ENCODE results near the gene PRR36.

PRR36 gene

GRCh38 chr19:7842661-7843294, 31.4 kb downstream of the PRR36 start:
- no peak for DNase-seq

- no peak for DNase-seq
Observed at GRCh38 chr19:7841751-7842660, 32.2 kb downstream of the PRR36 start.

DNA sequence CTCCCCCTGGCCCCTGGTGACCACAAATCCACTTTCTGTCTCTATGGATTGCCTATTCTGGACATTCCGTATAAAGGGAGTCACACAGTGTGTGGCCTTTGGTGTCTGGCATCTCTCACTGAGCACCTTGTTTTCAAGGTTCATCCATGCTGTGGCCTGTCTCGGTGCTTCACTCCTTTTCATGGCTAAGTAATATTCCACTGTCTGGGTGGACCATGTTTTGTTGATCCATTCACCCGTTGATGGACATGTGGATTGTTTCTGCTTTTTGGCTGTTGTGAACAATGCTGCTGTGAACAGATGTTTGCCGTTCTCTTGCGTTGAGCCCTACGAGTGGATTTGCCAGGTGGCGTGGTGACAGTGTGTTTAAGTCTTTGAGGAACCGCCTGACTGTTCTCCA, 33.6 kb downstream of the PRR36 start:
- DNase-seq = no peak

GRCh38 chr19:7839476-7839875, 34.7 kb downstream of the PRR36 start:
- no peak for DNase-seq

- no peak for DNase-seq
Observed at GRCh38 chr19:7833225-7834099, 40.7 kb downstream of the PRR36 start.

DNA sequence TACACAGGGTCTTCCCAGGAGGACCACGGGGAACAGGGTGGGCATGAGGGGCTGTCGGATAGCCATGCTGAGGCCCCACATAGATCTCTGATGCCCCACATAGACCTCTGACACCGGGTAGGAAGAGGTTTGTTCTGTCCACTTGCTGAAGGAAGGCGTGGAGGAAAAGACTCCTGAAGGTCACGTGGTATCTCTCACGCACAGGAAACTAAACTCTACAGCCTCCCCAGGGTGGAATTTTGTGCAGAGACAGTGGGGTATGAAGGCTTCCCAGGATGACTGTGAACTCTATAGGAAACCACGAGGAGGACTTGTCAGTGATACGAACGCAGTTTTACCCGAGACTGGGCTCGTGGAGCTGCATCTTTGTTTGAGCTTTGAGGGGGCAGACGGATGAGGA, 41.4 kb downstream of the PRR36 start:
- no peak for DNase-seq

GRCh38 chr19:7832009-7832408, 42.2 kb downstream of the PRR36 start:
- DNase-seq = no peak

DNA sequence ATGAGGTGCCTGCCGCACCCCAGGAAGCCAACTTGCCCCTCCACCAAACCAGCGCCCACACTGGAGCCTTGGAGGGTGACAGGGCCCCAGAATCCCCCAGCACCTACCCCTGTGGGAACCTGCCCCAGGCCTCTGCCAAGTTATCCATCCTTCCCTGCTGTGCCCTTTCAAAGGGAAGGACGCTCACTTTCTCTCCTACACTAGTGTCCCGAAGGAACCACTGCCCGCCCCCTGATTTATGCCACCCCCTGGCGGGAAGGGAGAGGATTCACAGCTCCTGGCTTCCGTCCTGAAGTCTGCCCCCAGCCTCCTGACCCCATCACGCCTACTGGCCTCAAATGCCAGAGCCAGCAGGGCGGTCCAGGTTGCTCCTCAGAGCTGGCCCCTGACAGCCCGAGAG, 42.7 kb downstream of the PRR36 start:
- DNase-seq = no peak

GRCh38 chr19:7830823-7831222, 43.4 kb downstream of the PRR36 start:
- DNase-seq = no peak

GRCh38 chr19:7830272-7830771, 43.9 kb downstream of the PRR36 start:
- DNase-seq = no peak

DNA sequence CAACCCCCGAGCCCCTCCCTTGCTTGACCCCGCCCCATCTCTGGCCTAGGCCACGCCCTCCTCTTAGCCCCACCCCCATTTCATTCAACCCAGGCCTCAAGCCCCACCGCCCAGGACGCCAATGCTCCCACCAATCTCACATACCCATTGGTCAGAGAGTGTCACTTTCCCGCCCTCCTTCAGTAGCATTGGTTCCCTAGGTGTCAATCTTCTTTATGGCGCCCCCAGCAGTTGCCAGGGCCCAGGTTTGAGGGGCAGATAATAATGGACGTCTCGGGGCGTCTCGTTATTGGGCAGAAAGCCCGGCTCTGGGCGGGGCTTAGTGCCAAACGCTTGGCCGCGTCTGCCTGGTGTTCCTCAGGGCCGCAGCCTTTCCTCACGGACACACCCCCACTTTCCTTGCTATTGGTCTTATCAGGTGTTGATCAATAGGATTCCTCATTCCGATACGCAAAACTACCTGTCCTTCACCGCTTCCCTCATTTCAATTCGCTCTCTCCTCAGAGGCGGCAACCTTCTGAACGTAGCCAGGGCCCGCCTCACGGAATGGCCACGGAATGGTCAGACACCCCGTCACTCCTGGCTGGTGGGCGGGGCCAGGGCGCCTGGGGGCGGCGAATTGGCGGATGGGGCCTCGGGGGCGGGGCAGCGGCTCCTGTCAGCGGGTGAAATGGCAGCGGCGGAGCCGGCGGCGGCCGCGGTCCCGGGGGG, 44.5 kb downstream of the PRR36 start, which contains the start of gene EVI5L:
EVI5L (plus strand) TSS at position 658 of the 711 bp plus-strand sequence. CDS start 16,325 bp downstream, outside the sequence.
- DNase-seq = peak; percentile 86 to 98

- no peak for DNase-seq
Observed at GRCh38 chr19:7829166-7829520, 45.0 kb downstream of the PRR36 start.

DNA sequence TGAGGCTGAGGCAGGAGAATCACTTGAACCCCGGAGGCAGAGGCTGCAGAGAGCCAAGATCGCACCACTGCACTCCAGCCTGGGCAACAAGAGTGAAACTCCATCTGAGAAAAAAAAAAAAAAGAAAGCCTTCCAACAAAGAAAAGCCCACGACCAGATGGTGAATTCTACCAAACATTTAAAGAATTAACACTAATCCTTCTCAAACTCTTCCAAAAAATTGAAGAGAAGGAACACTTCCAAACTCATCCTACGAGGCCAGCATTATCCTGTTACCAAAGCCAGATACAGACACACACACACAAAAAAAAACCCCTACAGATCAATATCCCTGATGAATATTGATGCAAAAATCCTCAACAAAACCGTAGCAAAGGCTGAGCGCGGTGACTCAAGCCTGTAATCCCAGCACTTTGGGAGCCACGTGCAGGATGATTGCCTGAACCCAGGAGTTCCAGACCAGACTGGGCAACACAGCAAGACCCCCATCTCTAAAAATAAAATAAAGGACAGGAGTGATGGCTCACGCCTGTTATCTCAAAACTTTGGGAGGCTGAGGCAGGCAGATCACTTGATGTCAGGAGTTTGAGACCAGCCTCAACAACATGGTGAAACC, 50.4 kb downstream of the PRR36 start:
- no peak for DNase-seq

DNA sequence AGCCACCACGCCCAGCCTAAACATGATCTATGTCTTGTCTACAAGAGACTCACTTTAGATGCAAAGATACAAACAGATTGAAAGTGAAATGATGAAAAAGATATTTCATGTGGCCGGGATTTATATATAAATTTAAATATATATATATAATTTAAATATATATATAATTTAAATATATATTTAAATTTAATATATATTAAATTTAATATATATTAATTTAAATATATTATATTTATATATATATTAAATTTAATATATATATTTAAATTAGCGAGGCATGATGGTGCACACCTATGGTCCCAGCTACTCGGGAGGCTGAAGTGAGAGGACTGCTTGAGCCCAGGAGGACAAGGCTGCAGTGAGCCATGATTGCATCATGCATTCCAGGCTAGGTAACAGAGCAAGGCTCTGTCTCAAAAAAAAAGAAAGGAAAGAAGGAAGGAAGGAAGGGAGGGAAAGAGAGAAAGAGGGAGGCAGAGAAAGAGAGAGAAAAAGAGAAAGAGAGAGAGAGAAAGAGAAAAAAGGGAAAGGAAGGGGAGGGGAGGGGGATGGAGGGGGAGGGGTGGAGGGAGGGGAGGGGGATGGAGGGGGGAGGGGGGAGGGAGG, 51.2 kb downstream of the PRR36 start:
- no peak for DNase-seq

DNA sequence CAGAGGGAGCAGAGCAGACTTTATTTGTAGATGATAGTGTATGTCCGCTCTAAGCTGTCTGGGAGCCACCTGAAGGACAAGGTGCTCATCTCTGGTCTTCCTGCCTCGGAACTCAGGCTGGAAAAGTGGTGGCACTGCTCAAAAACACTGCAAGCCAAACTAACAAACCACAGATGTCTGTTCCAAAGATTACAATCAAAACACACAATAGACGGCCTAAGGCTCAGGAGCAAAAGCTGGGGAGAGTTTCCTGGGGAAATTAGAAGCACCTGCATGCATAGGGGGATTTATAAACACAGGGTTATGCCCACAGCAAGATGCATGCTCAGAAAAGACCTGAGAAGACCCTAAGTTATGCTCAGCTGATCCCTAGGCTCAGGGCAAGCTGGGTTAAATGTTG, 53.6 kb downstream of the PRR36 start:
- DNase-seq = no peak

DNA sequence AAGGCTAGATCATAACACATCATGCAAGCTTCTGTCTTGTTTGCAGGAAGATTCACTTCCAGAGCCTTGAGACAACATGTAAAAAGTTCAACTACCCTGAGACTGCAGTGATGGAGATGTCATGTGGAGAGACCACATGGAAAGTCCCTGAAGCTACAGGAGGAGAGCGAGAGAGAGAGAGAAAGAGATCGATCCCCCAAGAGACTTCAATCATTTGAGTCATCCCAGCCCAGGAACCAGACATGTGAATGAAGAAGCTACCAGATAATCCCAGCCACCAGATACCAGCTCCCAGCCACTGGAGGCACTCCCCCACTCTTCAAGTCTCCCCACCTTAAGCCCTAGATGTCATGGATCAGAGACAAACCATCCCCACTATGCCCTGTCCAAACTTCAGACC, 54.9 kb downstream of the PRR36 start:
- no peak for DNase-seq

DNA sequence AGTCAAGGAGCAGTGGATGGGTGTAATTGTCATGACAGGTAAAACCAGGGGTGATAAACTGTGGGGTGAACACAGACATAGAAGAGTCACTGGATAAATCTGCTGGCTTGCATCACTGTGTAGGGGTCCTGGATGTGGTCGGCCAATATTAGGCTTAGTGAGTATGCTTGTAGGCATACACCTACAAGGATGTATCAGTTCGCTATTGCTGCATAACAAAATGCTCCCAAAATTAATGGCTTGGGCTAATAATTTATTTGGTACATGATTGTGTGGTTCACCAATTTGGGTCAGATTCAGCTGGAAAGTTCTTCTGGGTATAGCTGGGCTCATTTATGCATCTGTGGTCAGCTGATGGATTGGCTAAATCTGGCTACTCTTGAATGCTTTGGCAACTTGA, 55.4 kb downstream of the PRR36 start:
- no peak for DNase-seq
